NCI-H2196 treated with DMSO at 0.1 percent for 48 hours (cell line): ENCODE measurements around the gene LALBA.
"Not testable (repeated sequence)": the region's sequence is repeated elsewhere in the genome, so short reads cannot be mapped to it uniquely, and the experiment has no call there.

ENCODE experiments used
- DNase-seq: peaks from one replicate; lab custom pipeline; 2025; ENCODE audit not compliant: unreplicated experiment; lab: John Stamatoyannopoulos, UW

The LALBA gene

GRCh38 chr12:48569946-48570345 is at the start of gene LALBA:
Gene LALBA, minus strand, starts transcription at chr12:48570046. Its CDS starts 26 bp downstream, at chr12:48570020.
- DNase-seq, result no peak

GRCh38 chr12:48618541-48618940 is 48.7 kb upstream of the LALBA start:
- peak; percentile 22 for DNase-seq

GRCh38 chr12:48615681-48616080 is 45.8 kb upstream of the LALBA start:
- no peak for DNase-seq

DNA sequence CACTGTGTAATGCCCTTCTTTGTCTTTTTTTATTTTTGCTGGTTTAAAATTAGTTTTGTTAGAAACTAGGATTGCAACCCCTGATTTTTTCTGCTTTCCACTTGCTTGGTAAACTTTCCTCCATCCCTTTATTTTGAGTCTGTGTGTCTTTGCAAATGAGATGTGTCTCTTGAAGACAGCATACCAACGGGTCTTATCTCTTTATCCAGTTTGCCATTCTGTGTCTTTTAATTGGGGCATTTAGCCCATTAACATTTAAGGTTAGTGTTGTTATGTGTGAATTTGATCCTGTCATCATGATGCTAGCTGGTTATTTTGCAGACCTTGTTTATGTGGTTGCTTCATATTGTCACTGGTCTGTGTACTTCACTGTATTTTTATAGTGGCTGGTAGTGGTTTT is 43.5 kb upstream of the LALBA start:
- no peak for DNase-seq

- no peak for DNase-seq
Observed at GRCh38 chr12:48602192-48602989, 32.5 kb upstream of the LALBA start.

DNA sequence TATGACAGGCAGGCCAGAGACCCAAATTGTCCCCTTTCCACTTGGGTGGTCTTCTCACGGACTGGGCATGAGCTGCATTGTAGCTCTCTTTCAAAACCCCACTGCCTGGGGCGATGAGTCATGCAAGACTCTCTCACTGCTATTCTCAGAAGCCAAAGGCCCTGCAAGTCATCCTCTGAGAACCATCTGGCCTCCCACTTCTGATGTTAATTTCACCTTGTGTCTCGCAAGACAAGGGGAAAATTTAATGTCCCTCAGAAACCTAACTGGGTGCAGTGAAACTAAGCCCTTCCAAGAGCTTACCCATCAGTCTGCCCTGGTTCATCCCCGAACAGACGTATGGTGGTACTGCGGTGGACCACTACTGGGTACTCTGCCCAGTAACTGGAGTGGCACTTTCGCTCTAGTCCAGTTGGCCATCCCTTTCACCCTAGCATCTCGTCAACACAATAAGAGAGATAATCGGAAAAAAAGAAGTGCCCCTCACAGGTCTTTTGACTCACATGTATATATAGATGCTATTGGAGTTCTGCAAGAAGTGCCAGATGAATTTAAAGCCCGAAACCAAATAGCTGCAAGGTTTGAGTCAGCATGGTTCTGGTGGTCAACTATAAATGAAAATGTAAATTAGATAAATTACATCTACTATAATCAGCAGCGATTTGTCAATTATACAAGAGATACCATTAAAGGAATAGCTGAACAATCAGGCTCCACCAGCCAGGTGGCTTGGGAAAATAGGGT is 31.3 kb upstream of the LALBA start:
- no peak for DNase-seq

GRCh38 chr12:48600552-48600951 is 30.7 kb upstream of the LALBA start:
- no peak for DNase-seq

GRCh38 chr12:48592591-48593086 is 22.8 kb upstream of the LALBA start:
- no peak for DNase-seq

GRCh38 chr12:48586361-48586760 is 16.5 kb upstream of the LALBA start:
- no peak for DNase-seq

- DNase-seq, result no peak
Observed at GRCh38 chr12:48583728-48584127, 13.9 kb upstream of the LALBA start.

- no peak for DNase-seq
Observed at GRCh38 chr12:48580831-48581230, 11.0 kb upstream of the LALBA start.

DNA sequence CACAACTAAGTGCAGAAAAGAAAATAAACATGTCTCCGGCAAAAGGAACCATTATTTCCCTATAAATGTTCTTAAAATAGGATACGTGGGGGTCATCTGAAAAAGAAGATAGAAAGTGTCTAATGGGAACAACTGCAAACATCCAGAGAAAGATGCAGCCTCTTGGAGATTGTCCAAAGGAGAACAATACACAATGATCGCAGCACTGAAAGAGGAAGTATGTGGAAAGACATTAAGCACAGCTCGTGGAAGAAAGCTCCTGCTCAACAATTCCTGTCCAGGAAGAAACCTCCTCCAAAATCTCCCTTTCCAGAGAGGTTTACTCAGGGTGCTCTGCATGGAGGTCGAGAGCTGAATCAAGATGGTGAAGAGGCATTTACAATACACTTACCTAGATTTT is 2.5 kb upstream of the LALBA start:
- DNase-seq, result no peak

DNA sequence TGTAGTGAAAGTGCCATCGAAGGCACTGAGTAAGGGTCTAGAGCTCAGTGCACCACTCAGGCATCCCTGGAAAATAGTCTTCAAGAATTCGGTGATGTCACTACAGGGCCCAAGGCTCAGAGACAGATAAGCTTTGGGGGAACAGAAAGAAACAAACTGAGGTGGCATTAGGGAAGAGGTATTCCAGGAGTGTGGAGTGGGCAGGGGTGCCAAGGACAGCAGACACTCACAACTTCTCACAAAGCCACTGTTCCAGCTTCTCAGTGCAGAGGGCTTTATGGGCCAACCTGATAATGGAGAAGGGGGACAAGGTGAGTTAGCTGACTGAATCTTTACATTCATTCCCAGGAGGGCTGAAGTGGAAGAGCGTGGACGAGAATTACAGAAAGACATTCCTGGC is 2.1 kb downstream of the LALBA start:
- no peak for DNase-seq

DNA sequence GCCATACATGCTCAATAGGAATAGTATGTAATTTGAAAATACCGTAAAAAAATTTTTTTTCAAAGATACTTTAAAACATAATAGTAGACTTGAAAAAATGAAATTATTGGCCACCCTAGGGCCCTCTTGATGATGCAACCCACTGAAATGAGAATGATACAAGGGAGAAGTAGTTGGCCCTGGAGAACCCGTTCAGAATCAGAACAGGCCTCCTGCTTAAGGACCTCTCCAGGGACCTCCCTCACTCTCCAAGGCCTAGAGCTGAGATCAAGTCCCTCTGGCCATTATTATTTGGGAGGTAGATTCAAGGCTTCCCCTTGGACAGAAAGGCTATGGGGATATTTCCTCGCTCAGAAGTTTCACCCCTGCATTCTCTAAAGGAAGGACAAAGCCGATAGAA is 11.9 kb downstream of the LALBA start:
- no peak for DNase-seq

DNA sequence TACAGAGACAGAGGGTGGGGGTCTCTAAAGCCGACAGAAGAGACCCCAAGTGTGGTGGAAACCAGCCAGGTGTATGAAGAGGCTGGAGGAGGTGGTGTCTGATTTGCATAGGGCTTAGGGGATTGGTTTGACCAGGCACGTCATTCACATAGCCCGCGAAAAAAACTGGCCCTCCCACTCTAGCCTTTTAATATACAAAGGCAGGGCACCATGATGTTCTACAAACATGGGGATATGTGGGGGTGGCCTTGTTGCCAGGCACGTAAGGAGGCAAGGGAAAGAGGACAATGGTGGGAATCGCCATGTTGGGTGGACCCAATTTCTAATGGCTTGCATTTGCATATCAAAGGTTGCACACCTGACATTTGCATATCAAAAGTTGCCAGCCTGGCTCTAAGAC is 13.2 kb downstream of the LALBA start:
- DNase-seq, result no peak

DNA sequence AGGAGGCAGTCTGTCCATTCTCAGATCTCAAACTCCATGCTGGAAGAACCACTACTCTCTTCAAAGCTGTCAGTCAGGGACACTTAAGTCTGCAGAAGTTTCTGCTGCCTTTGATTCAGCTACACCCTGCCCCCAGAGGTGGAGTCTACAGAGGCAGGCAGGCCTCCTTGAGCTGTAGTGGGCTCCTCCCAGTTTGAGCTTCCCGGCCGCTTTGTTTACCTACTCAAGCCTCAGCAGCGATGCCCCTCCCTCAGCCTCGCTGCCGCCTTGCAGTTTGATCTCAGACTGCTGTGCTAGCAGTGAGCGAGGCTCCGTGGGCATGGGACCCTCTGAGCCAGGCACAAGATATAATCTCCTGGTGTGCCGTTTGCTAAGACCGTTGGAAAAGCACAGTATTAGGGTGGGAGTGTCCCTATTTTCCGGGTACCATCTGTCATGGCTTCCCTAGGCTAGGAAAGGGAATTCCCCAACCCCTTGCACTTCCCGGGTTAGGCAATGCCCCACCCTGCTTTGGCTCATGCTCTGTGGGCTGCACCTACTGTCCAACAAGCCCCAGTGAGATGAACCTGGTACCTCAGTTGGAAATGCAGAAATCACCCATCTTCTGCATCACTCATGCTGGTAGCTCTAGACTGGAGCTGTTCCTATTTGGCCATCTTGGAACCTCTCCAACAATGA is 16.0 kb downstream of the LALBA start:
- not testable (repeated sequence) for DNase-seq

- DNase-seq, result not testable (repeated sequence)
Observed at GRCh38 chr12:48551636-48552035, 18.2 kb downstream of the LALBA start.

- not testable (repeated sequence) for DNase-seq
Observed at GRCh38 chr12:48547012-48547411, 22.8 kb downstream of the LALBA start.

DNA sequence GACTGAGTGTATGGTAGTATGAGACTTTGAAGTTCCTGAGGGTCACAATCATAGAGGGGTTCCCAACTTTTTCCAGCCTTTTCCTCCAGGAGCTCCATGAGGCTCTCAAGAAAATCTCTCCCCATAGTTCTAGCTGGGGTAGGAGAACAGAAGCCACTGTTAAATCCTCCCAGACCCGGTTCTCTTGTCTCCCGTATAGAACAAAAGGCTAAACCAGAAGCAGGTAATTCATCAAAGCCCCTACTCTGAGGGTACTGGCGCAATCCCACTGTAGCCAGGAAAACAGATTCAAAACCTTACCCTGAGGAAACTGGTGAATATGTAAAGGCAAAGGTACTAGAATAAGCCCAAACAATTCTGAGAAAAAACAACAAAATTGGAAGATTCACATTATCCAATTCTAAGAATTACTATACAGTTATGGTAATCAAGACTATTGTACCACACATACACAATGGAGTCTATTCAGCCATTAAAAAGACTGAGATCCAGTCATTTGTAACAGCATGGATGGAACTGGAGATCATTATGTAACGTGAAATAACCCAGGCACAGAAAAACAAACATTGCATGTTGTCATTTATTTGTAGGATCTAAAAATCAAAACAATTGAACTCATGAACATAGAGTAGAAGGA is 23.9 kb downstream of the LALBA start:
- DNase-seq, result no peak

GRCh38 chr12:48542300-48542928 is 27.4 kb downstream of the LALBA start:
- DNase-seq, result no peak

GRCh38 chr12:48536602-48537001 is 33.2 kb downstream of the LALBA start:
- no peak for DNase-seq
